ENCODE data around the gene ANO1.

ANO1 gene

DNA sequence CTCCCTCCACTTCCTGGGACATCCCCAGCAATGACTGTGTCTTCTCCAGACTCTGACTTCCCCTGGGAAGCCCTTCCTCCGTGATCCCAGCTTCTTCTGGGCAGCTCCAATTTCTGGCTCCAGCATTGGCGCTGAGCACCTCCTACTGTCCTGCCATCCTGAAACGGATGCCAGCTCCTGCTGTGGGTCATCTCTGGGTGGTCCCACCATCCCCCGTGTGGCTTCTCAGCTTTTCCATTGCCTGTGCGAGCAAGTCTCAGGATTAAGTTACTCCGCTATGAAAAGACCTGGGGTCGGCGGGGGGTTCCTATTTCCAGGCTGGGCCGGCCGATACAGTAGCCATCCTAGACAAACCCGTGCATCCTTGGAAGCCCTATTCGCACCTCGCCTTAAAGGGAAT is 69.6 kb downstream of the ANO1 start:
- no peak for TF ChIP-seq CEBPB (IDR thresholded peaks at IDR 0.05)
- no peak for TF ChIP-seq EP300 (IDR thresholded peaks at IDR 0.05; ENCODE audit: borderline replicate concordance)
- no peak for TF ChIP-seq FOXM1 (IDR thresholded peaks at IDR 0.05; ENCODE audit: borderline replicate concordance, low read depth)
- TF ChIP-seq NFIC (IDR thresholded peaks at IDR 0.05), result no peak
- no peak for TF ChIP-seq RAD21 (IDR thresholded peaks at IDR 0.05; ENCODE audit: low read depth)
- TF ChIP-seq ZBTB7A (IDR thresholded peaks at IDR 0.05; ENCODE audit: low read depth), result no peak
- TF ChIP-seq EGR1 (IDR thresholded peaks at IDR 0.05), result no peak
- no peak for TF ChIP-seq TEAD4 (IDR thresholded peaks at IDR 0.05)

GRCh38 chr11:70151671-70152070 is 73.6 kb downstream of the ANO1 start:
- TF ChIP-seq REST (IDR thresholded peaks at IDR 0.05; ENCODE audit: low read depth) (no peak), YY1 (IDR thresholded peaks at IDR 0.05; ENCODE audit: low read depth) (no peak), EGR1 (IDR thresholded peaks at IDR 0.05) (no peak), EP300 (IDR thresholded peaks at IDR 0.05; ENCODE audit: borderline replicate concordance) (no peak), ZBTB7A (IDR thresholded peaks at IDR 0.05; ENCODE audit: low read depth) (no peak), TEAD4 (IDR thresholded peaks at IDR 0.05) (no peak), MAX (IDR thresholded peaks at IDR 0.05) (no peak)
- TF ChIP-seq, protein P1, sequence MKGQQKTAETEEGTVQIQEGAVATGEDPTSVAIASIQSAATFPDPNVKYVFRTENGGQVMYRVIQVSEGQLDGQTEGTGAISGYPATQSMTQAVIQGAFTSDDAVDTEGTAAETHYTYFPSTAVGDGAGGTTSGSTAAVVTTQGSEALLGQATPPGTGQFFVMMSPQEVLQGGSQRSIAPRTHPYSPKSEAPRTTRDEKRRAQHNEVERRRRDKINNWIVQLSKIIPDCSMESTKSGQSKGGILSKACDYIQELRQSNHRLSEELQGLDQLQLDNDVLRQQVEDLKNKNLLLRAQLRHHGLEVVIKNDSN (IDR thresholded peaks at IDR 0.05), result no peak

- TF ChIP-seq, protein P1 (IDR thresholded peaks at IDR 0.05), result no peak
- TF ChIP-seq TAF1 (IDR thresholded peaks at IDR 0.05; ENCODE audit: low read depth) (no peak), CEBPB (IDR thresholded peaks at IDR 0.05) (no peak), ZBTB7A (IDR thresholded peaks at IDR 0.05; ENCODE audit: low read depth) (no peak), NFIC (IDR thresholded peaks at IDR 0.05) (no peak), TCF12 (IDR thresholded peaks at IDR 0.05; ENCODE audit: low read depth) (no peak), EP300 (IDR thresholded peaks at IDR 0.05; ENCODE audit: borderline replicate concordance) (no peak), FOXM1 (IDR thresholded peaks at IDR 0.05; ENCODE audit: borderline replicate concordance, low read depth) (no peak), YY1 (IDR thresholded peaks at IDR 0.05; ENCODE audit: low read depth) (no peak), CREB1 (IDR thresholded peaks at IDR 0.05; ENCODE audit: low read depth) (no peak)
Observed at GRCh38 chr11:70153133-70153727, 75.1 kb downstream of the ANO1 start.

- TF ChIP-seq CEBPB (IDR thresholded peaks at IDR 0.05) (no peak), EP300 (IDR thresholded peaks at IDR 0.05; ENCODE audit: borderline replicate concordance) (no peak), ZBTB7A (IDR thresholded peaks at IDR 0.05; ENCODE audit: low read depth) (no peak), FOXM1 (IDR thresholded peaks at IDR 0.05; ENCODE audit: borderline replicate concordance, low read depth) (no peak), TCF12 (IDR thresholded peaks at IDR 0.05; ENCODE audit: low read depth) (no peak), CREB1 (IDR thresholded peaks at IDR 0.05; ENCODE audit: low read depth) (no peak), NFIC (IDR thresholded peaks at IDR 0.05) (no peak), EGR1 (IDR thresholded peaks at IDR 0.05) (no peak), REST (IDR thresholded peaks at IDR 0.05; ENCODE audit: low read depth) (no peak)
Observed at GRCh38 chr11:70155386-70155785, 77.3 kb downstream of the ANO1 start.

- no peak for TF ChIP-seq TEAD4 (IDR thresholded peaks at IDR 0.05)
- TF ChIP-seq TCF12 (IDR thresholded peaks at IDR 0.05; ENCODE audit: low read depth), result no peak
- TF ChIP-seq FOXM1 (IDR thresholded peaks at IDR 0.05; ENCODE audit: borderline replicate concordance, low read depth), result no peak
- TF ChIP-seq CEBPB (IDR thresholded peaks at IDR 0.05), result no peak
- no peak for TF ChIP-seq EGR1 (IDR thresholded peaks at IDR 0.05)
- no peak for TF ChIP-seq REST (IDR thresholded peaks at IDR 0.05; ENCODE audit: low read depth)
- no peak for TF ChIP-seq NFIC (IDR thresholded peaks at IDR 0.05)
- TF ChIP-seq ZBTB7A (IDR thresholded peaks at IDR 0.05; ENCODE audit: low read depth), result no peak
- no peak for TF ChIP-seq MAX (IDR thresholded peaks at IDR 0.05)
- TF ChIP-seq CREB1 (IDR thresholded peaks at IDR 0.05; ENCODE audit: low read depth), result no peak
- no peak for TF ChIP-seq YY1 (IDR thresholded peaks at IDR 0.05; ENCODE audit: low read depth)
- TF ChIP-seq EP300 (IDR thresholded peaks at IDR 0.05; ENCODE audit: borderline replicate concordance), result no peak
- no peak for TF ChIP-seq RAD21 (IDR thresholded peaks at IDR 0.05; ENCODE audit: low read depth)
- TF ChIP-seq TAF1 (IDR thresholded peaks at IDR 0.05; ENCODE audit: low read depth), result no peak
- TF ChIP-seq, protein P1 (IDR thresholded peaks at IDR 0.05), result no peak
Observed at GRCh38 chr11:70156291-70157037, 78.3 kb downstream of the ANO1 start.

All from Ishikawa (cell line).